Peyer's patch (tissue), 4 donors: ENCODE data around the gene RAB3B.

Experiments used
- POLR2A ChIP-seq, 2 donors: fragments of 450-650 bp; IDR thresholded peaks; one replicate each; pipeline ENCODE4 v1.5.1; 2017; ENCODE audit warnings: antibody characterized with exemption in 2 of 2, mild to moderate bottlenecking in 2 of 2, moderate library complexity in 2 of 2
- TF ChIP-seq, protein P1 (sequence below), 6 experiments: fragments of 450-650 bp in 4 of 6; fragments of 200-600 bp in 2 of 6; sonication (generic) in 1 of 6; IDR thresholded peaks; one replicate each; pipeline ENCODE4 v1.5.1; 2017 to 2019; ENCODE audit warnings: antibody characterized with exemption in 6 of 6, mild to moderate bottlenecking in 3 of 6, moderate library complexity in 1 of 6

DNA sequence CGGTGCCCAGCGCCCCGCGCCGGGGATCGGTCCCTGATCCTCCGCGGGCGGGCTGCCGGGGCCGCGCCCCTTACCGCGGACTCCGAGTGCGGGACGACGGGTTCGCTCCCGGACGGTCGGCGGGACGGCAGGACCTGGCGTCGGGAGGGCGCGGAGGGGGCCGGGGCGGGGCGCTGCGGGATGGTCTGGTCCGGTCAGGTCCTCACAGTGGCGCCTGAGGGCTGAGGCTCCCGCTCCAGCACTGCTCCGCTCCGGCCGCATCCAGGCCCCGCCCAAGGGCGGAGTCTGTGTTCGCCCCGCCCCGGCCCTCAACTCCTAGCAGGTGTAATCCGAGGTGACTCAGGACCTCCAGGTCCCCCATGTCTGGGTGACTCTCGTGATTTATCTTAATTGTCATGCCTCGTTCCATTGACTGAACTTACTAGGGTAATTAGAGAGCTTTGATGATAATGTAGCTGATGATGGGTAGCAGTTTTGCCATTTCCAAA is at the start of gene RAB3B:
- TF ChIP-seq, protein P1, sequence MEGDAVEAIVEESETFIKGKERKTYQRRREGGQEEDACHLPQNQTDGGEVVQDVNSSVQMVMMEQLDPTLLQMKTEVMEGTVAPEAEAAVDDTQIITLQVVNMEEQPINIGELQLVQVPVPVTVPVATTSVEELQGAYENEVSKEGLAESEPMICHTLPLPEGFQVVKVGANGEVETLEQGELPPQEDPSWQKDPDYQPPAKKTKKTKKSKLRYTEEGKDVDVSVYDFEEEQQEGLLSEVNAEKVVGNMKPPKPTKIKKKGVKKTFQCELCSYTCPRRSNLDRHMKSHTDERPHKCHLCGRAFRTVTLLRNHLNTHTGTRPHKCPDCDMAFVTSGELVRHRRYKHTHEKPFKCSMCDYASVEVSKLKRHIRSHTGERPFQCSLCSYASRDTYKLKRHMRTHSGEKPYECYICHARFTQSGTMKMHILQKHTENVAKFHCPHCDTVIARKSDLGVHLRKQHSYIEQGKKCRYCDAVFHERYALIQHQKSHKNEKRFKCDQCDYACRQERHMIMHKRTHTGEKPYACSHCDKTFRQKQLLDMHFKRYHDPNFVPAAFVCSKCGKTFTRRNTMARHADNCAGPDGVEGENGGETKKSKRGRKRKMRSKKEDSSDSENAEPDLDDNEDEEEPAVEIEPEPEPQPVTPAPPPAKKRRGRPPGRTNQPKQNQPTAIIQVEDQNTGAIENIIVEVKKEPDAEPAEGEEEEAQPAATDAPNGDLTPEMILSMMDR (IDR thresholded peaks at IDR 0.05), result no peak
- TF ChIP-seq POLR2A (IDR thresholded peaks at IDR 0.05), result no peak
